IMR-90 (cell line): ENCODE data around the gene ATP5PB.

ENCODE experiments used
- CTCF ChIP-seq: conservative IDR thresholded peaks from 2 replicates; pipeline ENCODE4 v1.5.1; 2012; ENCODE audit warnings: mild to moderate bottlenecking, low read depth, low read length, improper control_type of control experiment
- MAFK ChIP-seq: IDR thresholded peaks from 2 replicates; pipeline ENCODE4 v1.6.1; 2012; ENCODE audit warnings: low read depth, low read length, improper control_type of control experiment
- POLR2A ChIP-seq: IDR thresholded peaks from 2 replicates; pipeline ENCODE4 v1.6.1; 2012; ENCODE audit warnings: mild to moderate bottlenecking, low read depth, low read length
- RAD21 ChIP-seq: IDR thresholded peaks from 2 replicates; pipeline ENCODE4 v1.6.1; 2012; ENCODE audit warnings: low read length, improper control_type of control experiment
- SMC3 ChIP-seq: fragments of 150-350 bp; IDR thresholded peaks from 2 replicates; pipeline ENCODE4 v1.6.1; 2016; ENCODE audit warnings: low read depth, mild to moderate bottlenecking, antibody characterized with exemption, low read length, moderate library complexity
- USF2 ChIP-seq: fragments of 150-350 bp; IDR thresholded peaks from 2 replicates; pipeline ENCODE4 v1.6.1; 2017; ENCODE audit warnings: mild to moderate bottlenecking, antibody characterized with exemption, low read length, low read depth

DNA sequence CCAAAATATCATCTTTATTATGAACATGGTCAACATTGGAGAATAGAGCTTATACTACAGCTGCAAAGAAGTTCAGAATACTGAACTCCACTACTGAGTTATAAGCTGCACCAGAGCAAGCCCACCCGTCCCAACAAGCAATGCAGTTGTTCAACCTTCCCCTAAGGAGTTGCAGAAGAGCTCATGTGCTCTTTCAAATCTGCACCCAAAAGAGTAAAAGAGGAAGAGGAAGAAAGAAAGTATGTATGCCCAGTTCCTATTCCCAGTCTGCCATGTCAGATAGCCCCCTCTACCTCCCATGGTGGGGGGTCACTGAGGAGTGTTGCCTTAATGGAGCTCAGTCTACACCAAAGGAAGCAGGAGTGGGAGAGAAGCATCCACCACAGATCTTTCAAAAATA lies 31.4 kb downstream of the ATP5PB start:
- TF ChIP-seq CTCF (no peak), POLR2A (no peak), SMC3 (no peak), MAFK (no peak), RAD21 (no peak), USF2 (no peak)
